HG02763 (cell line): ENCODE data around the gene PDCD11.
"Not testable (repeated sequence)": the region's sequence is repeated elsewhere in the genome, so short reads cannot be mapped to it uniquely, and the experiment has no call there.

Source experiments
- ATAC-seq: cut with Tn5 transposase; IDR thresholded peaks from one replicate; pipeline ENCODE4 v1.9.1; 2021; ENCODE audit warnings: mild to moderate bottlenecking, moderate library complexity; ENCODE audit not compliant: unreplicated experiment

PDCD11 gene

GRCh38 chr10:103415581-103415980, 19.2 kb downstream of the PDCD11 start:
- no peak for ATAC-seq

GRCh38 chr10:103416436-103417147, 20.2 kb downstream of the PDCD11 start:
- ATAC-seq: no peak

- ATAC-seq: not testable (repeated sequence)
Measured at GRCh38 chr10:103417148-103417469, 20.7 kb downstream of the PDCD11 start.

- no peak for ATAC-seq
Measured at GRCh38 chr10:103417601-103418000, 21.2 kb downstream of the PDCD11 start.

GRCh38 chr10:103419101-103419500, 22.7 kb downstream of the PDCD11 start:
- no peak for ATAC-seq

- no peak for ATAC-seq
Measured at GRCh38 chr10:103423748-103424147, 27.3 kb downstream of the PDCD11 start.

GRCh38 chr10:103427866-103428265, 31.4 kb downstream of the PDCD11 start:
- no peak for ATAC-seq

- ATAC-seq: no peak
Measured at GRCh38 chr10:103428989-103429643, 32.7 kb downstream of the PDCD11 start.

- ATAC-seq: no peak
Measured at GRCh38 chr10:103429647-103430046, 33.2 kb downstream of the PDCD11 start.

GRCh38 chr10:103431902-103432301, 35.5 kb downstream of the PDCD11 start:
- no peak for ATAC-seq

- no peak for ATAC-seq
Measured at GRCh38 chr10:103433858-103434257, 37.4 kb downstream of the PDCD11 start.

GRCh38 chr10:103439776-103440175, 43.4 kb downstream of the PDCD11 start:
- no peak for ATAC-seq

GRCh38 chr10:103440416-103440815, 44.0 kb downstream of the PDCD11 start:
- ATAC-seq: no peak

- no peak for ATAC-seq
Measured at GRCh38 chr10:103441206-103441605, 44.8 kb downstream of the PDCD11 start.

GRCh38 chr10:103441611-103442010, 45.2 kb downstream of the PDCD11 start:
- ATAC-seq: no peak

GRCh38 chr10:103442031-103442461, 45.6 kb downstream of the PDCD11 start:
- ATAC-seq: no peak

GRCh38 chr10:103443475-103444185, 47.2 kb downstream of the PDCD11 start:
- no peak for ATAC-seq

GRCh38 chr10:103444478-103444877, 48.1 kb downstream of the PDCD11 start:
- ATAC-seq: no peak

GRCh38 chr10:103445366-103445765, 48.9 kb downstream of the PDCD11 start:
- no peak for ATAC-seq

GRCh38 chr10:103445767-103446567, 49.5 kb downstream of the PDCD11 start:
- ATAC-seq: no peak

- ATAC-seq: no peak
Measured at GRCh38 chr10:103447187-103447586, 50.8 kb downstream of the PDCD11 start.
